Smooth muscle cell (in vitro differentiated cells): Measurements from ENCODE around the gene SWSAP1. TPM values are rescaled to one million over a fixed set of nuclear protein-coding genes. Genes with fewer than 3 reads are reported as not detected.

ENCODE experiments used
- DNase-seq: peaks from one replicate; lab custom pipeline; 2025; ENCODE audit not compliant: unreplicated experiment; lab: John Stamatoyannopoulos, UW
- H2AFZ ChIP-seq: fragments of 200-600 bp; sonication (generic); 2 replicates; pipeline ENCODE4 v1.6.0; 2016; ENCODE audit warnings: antibody characterized with exemption, low read depth, mild to moderate bottlenecking
- H3F3A ChIP-seq: fragments of 200-600 bp; sonication (generic); 2 replicates; pipeline ENCODE4 v1.6.0; 2017; ENCODE audit warnings: antibody characterized with exemption, low read depth
- H3K27ac ChIP-seq: fragments of 200-600 bp; sonication (generic); 2 replicates; pipeline ENCODE4 v1.5.1; 2016; ENCODE audit warnings: low read depth, mild to moderate bottlenecking
- H3K27me3 ChIP-seq: fragments of 200-600 bp; sonication (generic); 2 replicates; pipeline ENCODE4 v1.6.1; 2016; ENCODE audit warnings: low read depth, mild to moderate bottlenecking
- H3K36me3 ChIP-seq: fragments of 200-600 bp; sonication (generic); 2 replicates; pipeline ENCODE4 v1.5.1; 2016; ENCODE audit warnings: low read depth
- H3K4me1 ChIP-seq: fragments of 200-600 bp; sonication (generic); 2 replicates; pipeline ENCODE4 v1.5.1; 2016; ENCODE audit warnings: low read depth
- H3K4me2 ChIP-seq: fragments of 200-600 bp; sonication (generic); 2 replicates; pipeline ENCODE4 v1.6.0; 2016; ENCODE audit warnings: mild to moderate bottlenecking
- H3K4me3 ChIP-seq: fragments of 200-600 bp; sonication (generic); 2 replicates; pipeline ENCODE4 v1.5.1; 2016; ENCODE audit warnings: mild to moderate bottlenecking
- H3K79me2 ChIP-seq: fragments of 200-600 bp; sonication (generic); 2 replicates; pipeline ENCODE4 v1.6.0; 2016; ENCODE audit warnings: low read depth, mild to moderate bottlenecking
- H3K9ac ChIP-seq: fragments of 200-600 bp; sonication (generic); 2 replicates; pipeline ENCODE4 v1.6.0; 2016; ENCODE audit warnings: low read depth
- H3K9me3 ChIP-seq: fragments of 200-600 bp; sonication (generic); replicated peaks from 2 replicates; pipeline ENCODE4 v1.5.1; 2016; ENCODE audit warnings: low read depth
- H4K20me1 ChIP-seq: fragments of 200-600 bp; sonication (generic); 2 replicates; pipeline ENCODE4 v1.6.0; 2016; ENCODE audit warnings: low read depth
- CTCF ChIP-seq: fragments of 200-600 bp; sonication (generic); IDR thresholded peaks from 2 replicates; pipeline ENCODE4 v1.5.1; 2017; ENCODE audit warnings: borderline replicate concordance, mild to moderate bottlenecking, antibody characterized with exemption; ENCODE audit not compliant: insufficient read depth, poor library complexity, severe bottlenecking
- WGBS: methylation state at CpG from one replicate; pipeline ENCODE4 v1.1.7; 2016; ENCODE audit warnings: low lambda C conversion rate; 5-methylcytosine and 5-hydroxymethylcytosine counted together
- polyA plus RNA-seq: library from polyadenylated mRNA; unstranded; fragments of >200 nt; fragmentation: Nextera tagmentation; extraction: Ambion mirVana; gene quantifications from 2 replicates; pipeline ENCODE4 v1.2.1, GENCODE V29; 2016
- total RNA-seq: library from RNA; depleted of rRNA; stranded (reverse); fragments of >200 nt; gene quantifications from 2 replicates; pipeline ENCODE4 v1.2.3, GENCODE V29; 2014

The SWSAP1 gene
- total and polyA plus RNA-seq, 2 experiments from 2014 or later = 0.99 to 2.8 TPM

GRCh38 chr19:11380653-11381537, 6.4 kb downstream of the SWSAP1 start:
- Histone ChIP-seq H3K9me3 (no peaks in the 10 kb centered on the region), H3K9ac (peak overlapping the region; percentile 59), H3K79me2 (no peaks in the 10 kb centered on the region), H3K36me3 (no peaks in the 10 kb centered on the region), H3K4me2 (peak overlapping the region; percentile 86), H3K27me3 (no peaks in the 10 kb centered on the region), H3K4me1 (peaks cover 12% of the 10 kb centered on the region), H3F3A (peaks cover 11% of the 10 kb centered on the region), H2AFZ (no peak overlapping the region), H4K20me1 (peaks cover 3% of the 10 kb centered on the region), H3K27ac (peak overlapping the region; percentile 75), H3K4me3 (peak overlapping the region; percentile 52)
- peak; percentile 79 for DNase-seq
- 5% methylated on average over 54 of the region's 54 CpGs for WGBS
- peak; percentile 46 for TF ChIP-seq CTCF

- H3F3A ChIP-seq = peaks cover 10% of the 10 kb centered on the region
- peak overlapping the region; percentile 59 for H3K4me3 ChIP-seq
- H3K9ac ChIP-seq = peak overlapping the region; percentile 29
- H3K36me3 ChIP-seq = no peaks in the 10 kb centered on the region
- H3K9me3 ChIP-seq = no peaks in the 10 kb centered on the region
- peaks cover 12% of the 10 kb centered on the region for H3K4me1 ChIP-seq
- H3K27ac ChIP-seq = no peak overlapping the region
- DNase-seq = peak; percentile 33
- H3K79me2 ChIP-seq = no peaks in the 10 kb centered on the region
- no peaks in the 10 kb centered on the region for H3K27me3 ChIP-seq
- WGBS = 2% methylated on average over 31 of the region's 65 CpGs
- TF ChIP-seq CTCF = peak; percentile 80
- peak overlapping the region; percentile 95 for H3K4me2 ChIP-seq
- peaks cover 3% of the 10 kb centered on the region for H4K20me1 ChIP-seq
- H2AFZ ChIP-seq = peak overlapping the region; percentile 72
Observed at GRCh38 chr19:11382898-11383705, 8.6 kb downstream of the SWSAP1 start.

DNA sequence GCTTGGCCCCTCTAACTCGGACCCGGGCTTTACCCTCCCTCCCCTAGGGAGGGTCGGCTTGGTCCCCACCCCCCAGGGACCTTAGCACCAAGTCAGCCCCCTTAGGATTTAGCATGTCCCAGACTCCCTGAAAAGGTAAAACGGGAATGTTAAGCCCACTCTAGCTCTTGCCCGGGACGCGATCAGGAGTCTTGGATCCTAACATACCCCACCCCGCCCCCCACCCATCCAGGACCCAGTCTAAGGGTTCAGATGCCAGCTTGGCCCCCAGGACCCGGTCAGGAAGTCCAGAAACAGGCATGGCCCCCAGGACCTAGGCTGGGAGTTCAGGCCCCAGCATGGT, 9.2 kb downstream of the SWSAP1 start:
- Histone ChIP-seq H3K36me3 (no peaks in the 10 kb centered on the region), H3K4me3 (peak overlapping the region; percentile 59), H3K4me1 (peaks cover 9% of the 10 kb centered on the region), H3K27ac (no peak overlapping the region), H3K9me3 (no peaks in the 10 kb centered on the region), H3F3A (peaks cover 6% of the 10 kb centered on the region), H3K4me2 (peak overlapping the region; percentile 95), H2AFZ (peak overlapping the region; percentile 72), H3K27me3 (no peaks in the 10 kb centered on the region), H3K79me2 (no peaks in the 10 kb centered on the region), H3K9ac (peak overlapping the region; percentile 29), H4K20me1 (peaks cover 3% of the 10 kb centered on the region)
- WGBS = 0% methylated on average over 1 of the region's 9 CpGs
- no peak for TF ChIP-seq CTCF
- DNase-seq = no peak
